Rectal smooth muscle tissue (tissue), 1 donor: ENCODE results near the gene ITSN2.

Source experiments
- H3K27ac ChIP-seq: one replicate; pipeline ENCODE4 v1.7.0; 2013; ENCODE audit warnings: low read depth, low read length, inconsistent platforms
- H3K27me3 ChIP-seq: one replicate; pipeline ENCODE4 v1.7.0; 2013; ENCODE audit warnings: low read length; ENCODE audit not compliant: control insufficient read depth, insufficient read depth
- H3K36me3 ChIP-seq: one replicate; pipeline ENCODE4 v1.7.0; 2013; ENCODE audit warnings: low read length; ENCODE audit not compliant: control insufficient read depth, insufficient read depth
- H3K4me1 ChIP-seq: one replicate; pipeline ENCODE4 v1.7.0; 2013; ENCODE audit warnings: low read length; ENCODE audit not compliant: control insufficient read depth, insufficient read depth
- H3K4me3 ChIP-seq: one replicate; pipeline ENCODE4 v1.7.0; 2013; ENCODE audit warnings: low read length
- H3K9ac ChIP-seq: one replicate; pipeline ENCODE4 v1.7.0; 2013; ENCODE audit warnings: low read length

The ITSN2 gene

DNA sequence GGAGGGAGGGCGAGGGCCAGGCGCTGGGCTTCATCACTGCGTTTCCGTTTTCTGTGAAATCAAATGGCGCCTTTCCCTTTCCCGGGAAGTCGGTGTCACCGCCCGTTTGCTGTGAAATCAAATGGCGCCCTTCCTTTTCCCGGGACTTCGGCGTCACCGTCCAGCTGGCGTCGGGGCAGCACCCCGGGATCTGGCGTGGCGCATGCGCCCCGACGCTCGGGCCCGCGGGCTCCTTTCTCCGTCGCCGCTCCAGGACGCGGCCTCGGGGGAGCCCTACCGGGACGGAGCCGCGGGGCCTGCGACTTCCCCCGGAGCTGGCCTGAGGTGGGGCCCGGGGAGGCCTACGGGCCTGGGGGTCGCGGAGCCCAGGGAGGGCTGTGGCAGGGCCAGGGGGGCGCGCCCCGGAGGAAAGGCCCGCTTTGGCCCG is 185.5 kb downstream of the ITSN2 start, which contains the start of gene FAM228A:
TSS of gene FAM228A (plus strand) at position 203 of the 427 bp plus-strand sequence. CDS start 428 bp downstream, outside the sequence.
- Histone ChIP-seq H3K27me3 (no peaks in the 10 kb centered on the region), H3K4me1 (no peaks in the 10 kb centered on the region), H3K27ac (no peak within 1 kb of the TSS), H3K36me3 (no peaks in the 10 kb centered on the region), H3K4me3 (no peak within 1 kb of the TSS), H3K9ac (no peak within 1 kb of the TSS)

DNA sequence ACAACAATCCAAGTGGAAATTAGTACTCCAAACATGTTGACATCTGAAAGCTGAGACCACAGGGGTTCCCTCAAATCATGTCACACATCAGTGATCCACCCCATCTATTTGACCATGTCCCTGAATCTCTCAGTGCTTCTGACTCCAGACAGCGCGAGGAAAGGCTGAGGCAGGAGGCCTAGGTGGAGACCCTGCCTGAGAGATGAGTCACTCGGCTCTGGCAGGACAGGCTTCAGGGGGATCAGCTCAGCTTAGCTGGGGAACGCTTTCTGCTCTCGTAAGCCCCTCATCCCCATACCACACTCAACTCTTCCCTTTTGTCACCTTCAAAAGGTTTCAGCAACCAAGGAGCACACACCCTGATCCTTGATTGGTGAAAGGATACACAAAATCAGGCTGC is 191.3 kb downstream of the ITSN2 start:
- Histone ChIP-seq H3K27me3 (no peaks in the 10 kb centered on the region), H3K4me3 (no peak overlapping the region), H3K9ac (no peak overlapping the region), H3K4me1 (no peaks in the 10 kb centered on the region), H3K36me3 (no peaks in the 10 kb centered on the region), H3K27ac (no peak overlapping the region)

DNA sequence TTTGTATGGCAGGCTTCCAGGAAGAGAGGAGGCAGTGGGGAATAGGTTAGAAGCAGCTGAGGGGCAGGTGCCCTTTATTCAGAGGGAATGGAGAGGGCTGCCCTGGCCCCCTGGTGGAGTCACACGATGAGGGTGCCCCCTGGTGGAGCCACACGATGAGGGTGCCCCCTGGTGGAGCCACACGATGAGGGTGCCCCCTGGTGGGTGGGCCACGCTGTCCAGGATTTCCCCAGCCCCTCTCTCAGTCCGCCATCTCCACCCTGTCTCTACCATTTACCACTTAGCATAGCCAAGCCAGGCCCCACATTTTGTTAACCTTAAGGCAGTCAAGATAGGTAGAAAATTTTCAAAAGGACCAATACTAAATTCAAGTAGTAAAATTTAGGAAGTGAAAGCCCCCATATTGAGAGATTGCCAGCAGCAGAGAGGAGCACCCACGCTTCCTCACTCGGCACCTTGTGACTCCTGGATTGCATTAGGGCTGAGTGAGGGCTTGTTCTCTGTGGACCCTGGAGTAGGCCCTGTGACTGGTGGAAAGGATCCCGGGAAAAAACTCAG is 195.8 kb downstream of the ITSN2 start:
- Histone ChIP-seq H3K4me1 (no peaks in the 10 kb centered on the region), H3K27me3 (no peaks in the 10 kb centered on the region), H3K4me3 (no peak overlapping the region), H3K27ac (no peak overlapping the region), H3K9ac (no peak overlapping the region), H3K36me3 (no peaks in the 10 kb centered on the region)

DNA sequence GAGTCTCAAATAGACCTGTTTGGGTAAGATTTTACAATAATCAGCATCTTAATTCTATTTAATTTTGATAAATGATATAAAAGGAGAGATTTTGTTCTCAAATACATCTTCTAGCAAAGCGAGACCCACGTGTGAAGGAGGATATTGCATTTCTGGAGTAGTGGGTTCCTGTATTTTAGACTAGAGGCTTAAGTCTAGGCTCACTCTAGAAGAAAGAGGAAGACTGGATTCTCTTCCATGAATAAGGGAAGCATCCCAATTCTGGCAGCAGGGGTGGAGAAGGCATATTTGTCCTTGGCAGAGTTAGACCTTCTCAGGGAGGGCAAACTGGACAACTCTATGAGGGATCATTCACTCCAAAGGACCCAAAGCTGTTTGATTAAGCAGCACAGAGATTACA is 196.7 kb downstream of the ITSN2 start:
- Histone ChIP-seq H3K9ac (no peak overlapping the region), H3K36me3 (no peaks in the 10 kb centered on the region), H3K4me3 (no peak overlapping the region), H3K27me3 (no peaks in the 10 kb centered on the region), H3K27ac (no peak overlapping the region), H3K4me1 (no peaks in the 10 kb centered on the region)

DNA sequence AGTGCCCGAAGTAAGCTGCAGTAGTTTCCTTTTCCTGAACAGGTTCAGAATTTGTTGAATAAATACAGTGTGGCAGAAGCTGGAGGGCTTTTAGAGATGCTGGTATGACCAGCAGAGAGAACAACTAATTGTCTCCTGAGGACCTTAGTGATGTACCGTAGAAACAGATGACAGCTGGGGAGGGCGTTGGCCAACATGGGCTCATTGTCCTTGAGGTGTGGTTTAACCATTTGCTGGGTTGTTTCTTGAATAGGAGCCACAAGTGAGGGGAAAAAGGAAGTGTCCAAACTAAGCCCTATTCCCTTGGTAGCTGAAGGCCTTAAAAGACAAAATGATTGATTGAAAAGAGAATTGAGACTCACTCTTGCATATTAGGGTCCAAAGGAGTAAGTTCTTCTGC is 197.2 kb downstream of the ITSN2 start:
- Histone ChIP-seq H3K4me3 (no peak overlapping the region), H3K27ac (no peak overlapping the region), H3K36me3 (no peaks in the 10 kb centered on the region), H3K27me3 (no peaks in the 10 kb centered on the region), H3K4me1 (no peaks in the 10 kb centered on the region), H3K9ac (no peak overlapping the region)

DNA sequence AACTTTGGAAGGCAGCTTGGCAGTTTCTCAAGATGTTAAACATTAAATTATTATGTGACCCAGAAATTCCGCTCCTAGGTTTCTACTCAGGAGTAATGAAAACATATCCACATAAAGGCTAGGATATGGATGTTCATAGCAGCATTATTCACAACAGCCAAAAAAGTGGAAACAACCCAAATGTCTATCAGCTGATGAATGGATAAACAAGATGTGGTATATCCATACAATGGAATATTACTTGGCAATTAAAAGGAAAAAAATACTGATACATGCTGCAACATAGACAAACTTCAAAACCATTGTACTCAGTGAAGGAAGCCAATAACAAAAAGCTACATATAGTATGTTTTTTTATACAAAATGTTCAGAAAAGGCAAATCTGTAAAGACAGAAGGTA is 197.8 kb downstream of the ITSN2 start:
- Histone ChIP-seq H3K4me3 (no peak overlapping the region), H3K4me1 (no peaks in the 10 kb centered on the region), H3K36me3 (peaks cover 2% of the 10 kb centered on the region), H3K27ac (no peak overlapping the region), H3K9ac (no peak overlapping the region), H3K27me3 (no peaks in the 10 kb centered on the region)

DNA sequence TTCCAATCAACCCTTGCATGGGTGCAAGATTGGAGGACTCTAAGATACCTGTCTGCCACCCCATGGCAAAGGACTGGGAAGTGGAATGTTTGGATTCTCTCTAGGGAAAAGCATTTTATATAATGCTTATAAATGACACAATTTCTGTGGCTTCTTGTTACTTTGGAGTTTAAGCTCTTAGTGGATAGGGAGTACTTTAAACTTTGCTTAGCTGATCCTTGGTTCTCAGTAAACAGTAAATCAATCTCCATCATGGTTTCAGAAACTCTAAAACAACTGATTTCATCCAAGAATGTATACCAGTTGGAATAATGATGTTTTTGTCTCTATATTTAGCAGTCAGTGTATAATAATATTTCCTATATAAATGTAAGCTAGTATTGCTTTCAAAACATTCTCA is 199.6 kb downstream of the ITSN2 start:
- Histone ChIP-seq H3K4me3 (no peak overlapping the region), H3K36me3 (peaks cover 2% of the 10 kb centered on the region), H3K27ac (no peak overlapping the region), H3K4me1 (no peaks in the 10 kb centered on the region), H3K27me3 (no peaks in the 10 kb centered on the region), H3K9ac (no peak overlapping the region)

DNA sequence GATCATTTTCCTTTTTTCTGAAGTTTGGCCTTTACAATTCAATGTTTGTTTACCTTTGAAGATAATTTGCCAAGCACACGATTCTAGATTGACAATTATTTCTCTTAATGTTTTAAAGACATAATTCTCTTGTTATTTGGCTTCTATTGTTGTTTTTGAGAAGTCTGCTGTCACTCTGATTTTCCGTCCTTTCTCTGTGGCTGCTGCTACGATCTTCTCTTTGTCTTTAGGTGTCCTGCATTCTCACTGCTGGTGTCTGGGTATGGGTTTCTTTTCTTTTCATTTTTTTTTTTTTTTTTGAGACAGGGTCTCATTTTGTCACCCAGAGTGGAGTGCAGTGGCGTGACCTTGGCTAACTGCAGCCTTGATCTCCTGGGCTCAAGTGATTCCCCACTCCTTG is 200.6 kb downstream of the ITSN2 start:
- no peak overlapping the region for H3K27ac ChIP-seq
- H3K9ac ChIP-seq: no peak overlapping the region
- no peaks in the 10 kb centered on the region for H3K27me3 ChIP-seq
- H3K36me3 ChIP-seq: peaks cover 2% of the 10 kb centered on the region
- H3K4me3 ChIP-seq: no peak overlapping the region
- H3K4me1 ChIP-seq: no peaks in the 10 kb centered on the region

DNA sequence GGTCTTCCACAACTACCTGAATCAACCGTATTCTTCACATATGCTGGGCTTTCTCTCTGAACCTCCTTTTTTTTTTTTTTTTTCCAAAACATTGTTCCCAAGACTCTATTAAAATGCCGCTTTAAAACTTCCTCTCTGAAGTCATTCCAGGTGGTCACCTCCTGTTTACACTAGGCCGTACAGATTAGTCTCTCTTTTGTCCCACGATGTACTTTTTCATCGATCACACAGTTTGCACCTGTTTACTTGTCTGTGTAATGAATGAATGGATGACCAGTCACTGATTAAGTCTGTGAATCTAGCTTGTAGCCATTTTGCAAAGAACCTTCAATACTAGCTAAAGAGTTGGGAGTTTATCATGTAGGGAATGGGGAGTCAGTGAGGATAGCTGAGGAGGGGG is 202.2 kb downstream of the ITSN2 start:
- H3K27ac ChIP-seq: no peak overlapping the region
- H3K4me3 ChIP-seq: no peak overlapping the region
- no peaks in the 10 kb centered on the region for H3K27me3 ChIP-seq
- no peak overlapping the region for H3K9ac ChIP-seq
- H3K36me3 ChIP-seq: peaks cover 4% of the 10 kb centered on the region
- no peaks in the 10 kb centered on the region for H3K4me1 ChIP-seq

DNA sequence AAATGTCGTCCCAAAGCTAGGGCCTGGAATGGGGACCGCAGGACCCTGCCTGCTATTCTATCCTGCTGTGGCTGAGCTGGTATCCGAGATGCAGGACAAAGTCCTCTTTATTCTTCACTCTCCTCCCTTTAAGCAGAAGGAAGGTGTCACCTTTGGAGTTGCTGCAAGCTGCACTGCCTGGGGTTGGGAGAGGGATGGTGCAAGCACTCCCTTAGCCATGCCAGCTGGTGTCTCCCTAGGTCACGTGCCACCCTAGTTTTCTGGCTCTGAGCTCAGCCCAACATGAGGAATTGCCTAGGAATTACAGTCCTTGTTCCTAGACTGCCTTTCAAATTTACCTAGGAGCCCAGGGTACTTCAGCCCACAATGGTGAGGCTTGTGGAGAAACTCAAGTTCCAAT is 206.9 kb downstream of the ITSN2 start:
- Histone ChIP-seq H3K4me1 (no peaks in the 10 kb centered on the region), H3K9ac (no peak overlapping the region), H3K36me3 (peaks cover 4% of the 10 kb centered on the region), H3K27ac (no peak overlapping the region), H3K4me3 (no peak overlapping the region), H3K27me3 (no peaks in the 10 kb centered on the region)
